Stimulated activated CD4-positive, alpha-beta T cell treated with anti-CD3 and anti-CD28 coated beads, Interleukin-15, amount 100 ng/mL, for 24 hours (primary cell): ENCODE measurements around the gene MRPL24.
A peak's percentile ranks its signal among the peaks of the same experiment; 100 is the strongest.
"Not testable (repeated sequence)": the region's sequence is repeated elsewhere in the genome, so short reads cannot be mapped to it uniquely, and the experiment has no call there.

Experiments
- DNase-seq: peaks from one replicate; pipeline ENCODE4 v3.0.0-alpha.2; 2020

The MRPL24 gene

GRCh38 chr1:156740741-156741480 is at the start of gene MRPL24:
TSS of gene MRPL24 (minus strand) at chr1:156741088. CDS start at chr1:156738704, 2,384 bp downstream.
- peak; percentile 98 for DNase-seq

GRCh38 chr1:156789621-156790318 is 48.9 kb upstream of the MRPL24 start:
- DNase-seq = no peak

GRCh38 chr1:156788136-156788535 is 47.2 kb upstream of the MRPL24 start:
- no peak for DNase-seq

GRCh38 chr1:156786640-156787039 is 45.8 kb upstream of the MRPL24 start:
- DNase-seq = no peak

GRCh38 chr1:156785458-156785857 is 44.6 kb upstream of the MRPL24 start:
- no peak for DNase-seq

GRCh38 chr1:156781585-156782186 is 40.8 kb upstream of the MRPL24 start:
- no peak for DNase-seq

- DNase-seq = no peak
Measured at GRCh38 chr1:156777573-156777972, 36.7 kb upstream of the MRPL24 start.

GRCh38 chr1:156776942-156777341 is 36.1 kb upstream of the MRPL24 start:
- no peak for DNase-seq

GRCh38 chr1:156775799-156776198 is 34.9 kb upstream of the MRPL24 start:
- DNase-seq = no peak

- no peak for DNase-seq
Measured at GRCh38 chr1:156773607-156774006, 32.7 kb upstream of the MRPL24 start.

GRCh38 chr1:156772728-156773497 is 32.0 kb upstream of the MRPL24 start:
- DNase-seq = no peak

GRCh38 chr1:156772222-156772621 is 31.3 kb upstream of the MRPL24 start:
- DNase-seq = no peak

GRCh38 chr1:156768610-156769295 is 27.9 kb upstream of the MRPL24 start:
- DNase-seq = no peak

- DNase-seq = peak; percentile 39
Measured at GRCh38 chr1:156767879-156768604, 27.2 kb upstream of the MRPL24 start.

- peak; percentile 97 for DNase-seq
Measured at GRCh38 chr1:156767101-156767878, 26.4 kb upstream of the MRPL24 start, which contains the start of gene PRCC. TSS of gene PRCC (plus strand) at chr1:156767535. CDS start at chr1:156767772, 237 bp downstream.

GRCh38 chr1:156766298-156767100 is 25.6 kb upstream of the MRPL24 start:
- no peak for DNase-seq

- no peak for DNase-seq
Measured at GRCh38 chr1:156765666-156766065, 24.8 kb upstream of the MRPL24 start.

GRCh38 chr1:156765136-156765535 is 24.2 kb upstream of the MRPL24 start:
- not testable (repeated sequence) for DNase-seq

- no peak for DNase-seq
Measured at GRCh38 chr1:156760796-156761104, 19.9 kb upstream of the MRPL24 start.
